Stimulated activated CD4-positive, alpha-beta T cell treated with anti-CD3 and anti-CD28 coated beads, Interleukin-4, amount 100 ng/mL, for 48 hours (primary cell): ENCODE measurements around the gene BAAT.

Experiments
- DNase-seq, 2 donors: peaks; one replicate each; pipeline ENCODE4 v3.0.0-alpha.2; 2020; ENCODE audit warnings: low read depth in 2 of 2

Gene BAAT

GRCh38 chr9:101317735-101318134 lies 67.1 kb downstream of the BAAT start:
- no peak for DNase-seq

- DNase-seq, result no peak
Observed at GRCh38 chr9:101315112-101315450, 69.7 kb downstream of the BAAT start.

- DNase-seq, result no peak
Observed at GRCh38 chr9:101312661-101313060, 72.1 kb downstream of the BAAT start.

GRCh38 chr9:101311758-101312420 lies 72.9 kb downstream of the BAAT start:
- DNase-seq, result no peak

GRCh38 chr9:101311191-101311590 lies 73.6 kb downstream of the BAAT start:
- DNase-seq, result no peak
